ENCODE measurements around the gene SSH3. TPM values are rescaled to one million over a fixed set of nuclear protein-coding genes. Genes with fewer than 3 reads are reported as not detected.
A peak's percentile ranks its signal among the peaks of the same experiment; 100 is the strongest.

The SSH3 gene
- total RNA-seq, 1 donor from 2014 or later = 20.1 TPM

DNA sequence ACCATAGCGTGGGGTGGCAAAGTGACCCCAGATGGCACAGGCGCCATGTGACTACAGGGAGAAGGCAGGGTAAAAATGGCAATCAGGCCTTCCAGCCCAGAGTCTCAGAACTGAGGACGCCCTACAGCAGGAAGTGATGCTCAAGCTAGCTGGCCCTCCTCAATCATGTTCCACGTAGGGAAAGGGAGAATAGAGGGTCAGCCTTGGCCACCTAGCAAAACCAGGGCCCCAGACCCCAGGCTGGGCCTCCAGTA, 15.2 kb upstream of the SSH3 start:
- Histone ChIP-seq H3K27ac (ENCODE audit: low read depth, low read length) (peak overlapping the region; percentile 70), H3K27me3 (ENCODE audit: insufficient read depth, low read length) (no peaks in the 10 kb centered on the region), H3K4me1 (ENCODE audit: insufficient read depth, low read length) (peaks cover 31% of the 10 kb centered on the region), H3K4me3 (ENCODE audit: insufficient read depth, low read depth, low read length) (peak overlapping the region; percentile 73), H3K79me2 (ENCODE audit: insufficient read depth, low read length) (peaks cover 30% of the 10 kb centered on the region), H3K4me2 (ENCODE audit: low read length) (peak overlapping the region; percentile 99), H3K9me3 (ENCODE audit: insufficient read depth, low read depth, low read length) (no peaks in the 10 kb centered on the region), H4K20me1 (ENCODE audit: insufficient read depth, low read length) (peaks cover 28% of the 10 kb centered on the region), H2AFZ (ENCODE audit: low read depth, low read length) (peak overlapping the region; percentile 87), H3K36me3 (ENCODE audit: insufficient read depth, low read length) (peaks cover 16% of the 10 kb centered on the region), H3K9ac (ENCODE audit: low read length) (peak overlapping the region; percentile 75)
- no peaks in the 10 kb centered on the region for H3K9me3 Mint-ChIP-seq (ENCODE audit: unreplicated experiment)
- peaks cover 13% of the 10 kb centered on the region for H3K36me3 Mint-ChIP-seq (ENCODE audit: low read depth, unreplicated experiment)
- DNase-seq (ENCODE audit: low read depth) (no peak), FAIRE-seq (no peak)
- H3K4me1 Mint-ChIP-seq (ENCODE audit: low read depth, unreplicated experiment) = peaks cover 17% of the 10 kb centered on the region
- no peak for TF ChIP-seq EZH2 (IDR thresholded peaks at IDR 0.05; ENCODE audit: insufficient read depth, low read length)
- no peak for TF ChIP-seq CTCF (IDR thresholded peaks at IDR 0.05; ENCODE audit: insufficient read depth, low read depth, low read length)
- peak overlapping the region; percentile 79 for H3K4me3 Mint-ChIP-seq (ENCODE audit: unreplicated experiment)
- no peaks in the 10 kb centered on the region for H3K27me3 Mint-ChIP-seq (ENCODE audit: low read depth, unreplicated experiment)
- H3K27ac Mint-ChIP-seq (ENCODE audit: unreplicated experiment) = peak overlapping the region; percentile 98

- Mint-ChIP-seq H3K27me3 (ENCODE audit: low read depth, unreplicated experiment) (no peaks in the 10 kb centered on the region), H3K9me3 (ENCODE audit: unreplicated experiment) (no peaks in the 10 kb centered on the region), H3K36me3 (ENCODE audit: low read depth, unreplicated experiment) (peaks cover 13% of the 10 kb centered on the region), H3K27ac (ENCODE audit: unreplicated experiment) (no peak overlapping the region), H3K4me1 (ENCODE audit: low read depth, unreplicated experiment) (peaks cover 17% of the 10 kb centered on the region), H3K4me3 (ENCODE audit: unreplicated experiment) (peak overlapping the region; percentile 79)
- H3K4me1 ChIP-seq (ENCODE audit: insufficient read depth, low read length) = peaks cover 36% of the 10 kb centered on the region
- H4K20me1 ChIP-seq (ENCODE audit: insufficient read depth, low read length) = peaks cover 31% of the 10 kb centered on the region
- peak overlapping the region; percentile 75 for H3K9ac ChIP-seq (ENCODE audit: low read length)
- peaks cover 14% of the 10 kb centered on the region for H3K36me3 ChIP-seq (ENCODE audit: insufficient read depth, low read length)
- FAIRE-seq = peak; percentile 49
- DNase-seq (ENCODE audit: low read depth) = peak; percentile 80
- H3K4me2 ChIP-seq (ENCODE audit: low read length) = peak overlapping the region; percentile 99
- H2AFZ ChIP-seq (ENCODE audit: low read depth, low read length) = peak overlapping the region; percentile 87
- peak overlapping the region; percentile 70 for H3K27ac ChIP-seq (ENCODE audit: low read depth, low read length)
- H3K27me3 ChIP-seq (ENCODE audit: insufficient read depth, low read length) = no peaks in the 10 kb centered on the region
- no peak for TF ChIP-seq EZH2 (IDR thresholded peaks at IDR 0.05; ENCODE audit: insufficient read depth, low read length)
- TF ChIP-seq CTCF (IDR thresholded peaks at IDR 0.05; ENCODE audit: insufficient read depth, low read depth, low read length) = no peak
- peaks cover 30% of the 10 kb centered on the region for H3K79me2 ChIP-seq (ENCODE audit: insufficient read depth, low read length)
- peak overlapping the region; percentile 73 for H3K4me3 ChIP-seq (ENCODE audit: insufficient read depth, low read depth, low read length)
- H3K9me3 ChIP-seq (ENCODE audit: insufficient read depth, low read depth, low read length) = no peaks in the 10 kb centered on the region
These were observed 14.7 kb upstream of the SSH3 start for GRCh38 chr11:67288452-67289225.

GRCh38 chr11:67289226-67289650, 14.1 kb upstream of the SSH3 start, which contains the start of gene ANKRD13D:
ANKRD13D (plus strand) TSS chr11:67289303; CDS start chr11:67289461, 158 bp downstream.
- peak within 1 kb of the TSS; percentile 70 for H3K27ac ChIP-seq (ENCODE audit: low read depth, low read length)
- Mint-ChIP-seq H3K4me1 (ENCODE audit: low read depth, unreplicated experiment) (peaks cover 17% of the 10 kb centered on the region), H3K27me3 (ENCODE audit: low read depth, unreplicated experiment) (no peaks in the 10 kb centered on the region), H3K36me3 (ENCODE audit: low read depth, unreplicated experiment) (peaks cover 18% of the 10 kb centered on the region), H3K27ac (ENCODE audit: unreplicated experiment) (peak within 1 kb of the TSS; percentile 98), H3K4me3 (ENCODE audit: unreplicated experiment) (peak within 1 kb of the TSS; percentile 91), H3K9me3 (ENCODE audit: unreplicated experiment) (no peaks in the 10 kb centered on the region)
- peak within 1 kb of the TSS; percentile 89 for H3K9ac ChIP-seq (ENCODE audit: low read length)
- peak within 1 kb of the TSS; percentile 73 for H3K4me3 ChIP-seq (ENCODE audit: insufficient read depth, low read depth, low read length)
- DNase-seq (ENCODE audit: low read depth) (no peak), FAIRE-seq (no peak)
- peak within 1 kb of the TSS; percentile 87 for H2AFZ ChIP-seq (ENCODE audit: low read depth, low read length)
- H3K4me1 ChIP-seq (ENCODE audit: insufficient read depth, low read length) = peaks cover 37% of the 10 kb centered on the region
- TF ChIP-seq EZH2 (IDR thresholded peaks at IDR 0.05; ENCODE audit: insufficient read depth, low read length) (no peak), CTCF (IDR thresholded peaks at IDR 0.05; ENCODE audit: insufficient read depth, low read depth, low read length) (no peak)
- H3K27me3 ChIP-seq (ENCODE audit: insufficient read depth, low read length) = no peaks in the 10 kb centered on the region
- H4K20me1 ChIP-seq (ENCODE audit: insufficient read depth, low read length) = peaks cover 36% of the 10 kb centered on the region
- peaks cover 36% of the 10 kb centered on the region for H3K79me2 ChIP-seq (ENCODE audit: insufficient read depth, low read length)
- no peaks in the 10 kb centered on the region for H3K9me3 ChIP-seq (ENCODE audit: insufficient read depth, low read depth, low read length)
- peak within 1 kb of the TSS; percentile 99 for H3K4me2 ChIP-seq (ENCODE audit: low read length)
- peaks cover 15% of the 10 kb centered on the region for H3K36me3 ChIP-seq (ENCODE audit: insufficient read depth, low read length)
